GM12892 (cell line): ENCODE results near the gene CALML5.

Source experiments
- POLR2A ChIP-seq: IDR thresholded peaks from 2 replicates; pipeline ENCODE4 v1.6.1; 2011; ENCODE audit warnings: low read depth, low read length, control low read depth
- POLR2AphosphoS5 ChIP-seq: IDR thresholded peaks from 2 replicates; pipeline ENCODE4 v1.6.1; 2011; ENCODE audit warnings: low read depth, low read length, control low read depth
- TAF1 ChIP-seq: IDR thresholded peaks from 2 replicates; pipeline ENCODE4 v1.6.1; 2011; ENCODE audit warnings: low read depth, mild to moderate bottlenecking, control low read depth, low read length, borderline replicate concordance

DNA sequence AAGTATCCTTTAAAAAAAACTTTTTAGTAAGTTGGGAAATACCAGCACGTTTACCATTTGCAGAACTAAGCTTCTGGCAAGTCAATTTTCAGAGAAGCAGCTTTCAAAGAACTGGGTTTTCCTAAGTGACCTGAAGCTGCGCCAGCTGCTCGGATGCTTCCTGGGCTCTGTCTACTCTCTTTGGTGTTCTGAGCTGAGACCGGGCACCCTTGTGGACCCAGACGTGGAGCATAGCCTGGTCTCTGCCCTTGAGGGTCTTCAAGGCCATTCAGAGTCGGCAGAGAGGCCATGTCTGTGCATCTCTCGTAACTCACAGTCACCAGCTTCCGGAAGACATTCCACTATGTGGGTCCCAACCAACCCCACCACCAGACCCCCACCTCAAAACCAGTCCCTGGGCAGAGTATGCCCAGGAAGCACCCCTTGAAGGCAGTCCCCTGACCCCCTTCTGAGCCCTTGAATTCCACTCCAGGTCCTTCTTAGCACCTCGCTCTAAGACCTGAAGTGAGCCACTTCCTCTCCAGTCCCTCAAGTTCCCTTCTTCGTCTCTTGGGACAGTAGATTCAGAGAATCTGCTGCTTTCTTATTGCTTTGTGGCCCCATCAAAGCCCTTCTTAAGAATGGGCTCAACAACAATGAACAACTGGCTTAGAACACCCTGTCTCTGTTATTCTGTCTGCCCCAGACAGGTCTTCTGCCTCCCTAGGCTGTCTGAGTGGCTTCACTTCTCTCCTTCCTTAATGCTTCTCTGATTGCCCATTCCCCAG is 8.5 kb downstream of the CALML5 start:
- no peak for TF ChIP-seq POLR2A
- no peak for TF ChIP-seq POLR2AphosphoS5
- TF ChIP-seq TAF1: no peak
